Activated T-cell treated with anti-CD3 and anti-CD28 coated beads, Interleukin-2, amount 50 U/mL, for 72 hours (primary cell): ENCODE measurements around the gene MAP1A. TPM values are rescaled to one million over a fixed set of nuclear protein-coding genes. Genes with fewer than 3 reads are reported as not detected.

Source experiments
- ATAC-seq, 2 donors: fragments of 150-1000 bp; cut with Tn5 transposase; replicated peaks in 1 of 2; 2 replicates each; pipeline ENCODE4 v1.10.0; 2021; ENCODE audit warnings: moderate library complexity in 2 of 2, mild to moderate bottlenecking in 1 of 2
- DNase-seq, 2 donors: peaks; one replicate each; pipeline ENCODE4 v3.0.0; 2021 to 2022; ENCODE audit warnings: mixed read lengths in 1 of 2
- H3K27ac Mint-ChIP-seq: one replicate; pipeline ENCODE4 v1.8.0; 2022; ENCODE audit warnings: mild to moderate bottlenecking, moderate library complexity, mixed read lengths
- H3K27me3 Mint-ChIP-seq: one replicate; pipeline ENCODE4 v1.8.0; 2022; ENCODE audit warnings: low read depth, mixed read lengths
- H3K36me3 Mint-ChIP-seq, 2 donors: one replicate each; pipeline ENCODE4 v1.8.0; 2022; ENCODE audit warnings: mixed read lengths in 2 of 2, mild to moderate bottlenecking in 1 of 2; ENCODE audit not compliant: insufficient read depth in 2 of 2
- H3K4me1 Mint-ChIP-seq: one replicate; pipeline ENCODE4 v1.8.0; 2022; ENCODE audit warnings: low read depth, mixed read lengths
- H3K4me3 Mint-ChIP-seq, 2 donors: one replicate each; pipeline ENCODE4 v1.8.0; 2022; ENCODE audit warnings: mild to moderate bottlenecking in 2 of 2, mixed read lengths in 2 of 2, moderate library complexity in 2 of 2
- H3K9me3 Mint-ChIP-seq, 2 donors: one replicate each; pipeline ENCODE4 v1.8.0; 2022; ENCODE audit warnings: mixed read lengths in 2 of 2
- total RNA-seq, 2 donors: library from RNA; stranded (reverse); gene quantifications; one replicate each; pipeline ENCODE4 v1.2.3, GENCODE V29; 2022

The MAP1A gene
- total RNA-seq, 2 donors from 2014 or later = 0.82 to 1.8 TPM

- DNase-seq = no peak
- Mint-ChIP-seq H3K9me3 (no peaks in the 10 kb centered on the region), H3K27me3 (no peaks in the 10 kb centered on the region), H3K4me3 (peak overlapping the region; percentile 87 to 90), H3K4me1 (peaks cover 27% of the 10 kb centered on the region), H3K27ac (peak overlapping the region; percentile 89), H3K36me3 (peaks cover 3 to 5% of the 10 kb centered on the region in 2 donors)
- no peak for ATAC-seq
Measured at GRCh38 chr15:43493703-43494472, 23.5 kb upstream of the MAP1A start.

- no peak for ATAC-seq
- Mint-ChIP-seq H3K9me3 (no peaks in the 10 kb centered on the region), H3K27me3 (no peaks in the 10 kb centered on the region), H3K4me1 (peaks cover 7% of the 10 kb centered on the region), H3K27ac (no peak overlapping the region), H3K36me3 (no peaks in the 10 kb centered on the region), H3K4me3 (no peak overlapping the region)
- DNase-seq = no peak
Measured at GRCh38 chr15:43498990-43499389, 18.4 kb upstream of the MAP1A start.

DNA sequence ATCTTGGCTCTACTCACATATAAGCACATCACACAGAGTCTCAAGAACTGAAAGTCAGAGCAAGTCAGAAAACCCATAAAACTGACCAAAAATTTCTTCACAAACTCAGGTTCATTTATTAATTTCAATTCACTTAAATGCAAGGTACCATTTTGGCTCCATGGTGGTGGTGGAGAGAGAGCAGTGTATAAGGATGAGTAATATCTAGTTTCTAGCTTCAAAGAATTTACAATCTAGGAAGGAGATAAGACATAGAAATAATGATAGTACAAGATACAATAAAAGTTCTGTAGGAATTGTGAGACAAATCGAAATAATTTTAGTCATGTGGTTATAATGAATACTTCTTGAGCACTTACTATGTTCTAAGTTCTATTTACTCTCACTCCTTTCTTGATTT lies 17.8 kb upstream of the MAP1A start:
- DNase-seq (no peak), ATAC-seq (peak in 1 of 2 donors; percentile 56)
- Mint-ChIP-seq H3K4me1 (peaks cover under 1% of the 10 kb centered on the region), H3K27ac (peak overlapping the region; percentile 41), H3K4me3 (no peak overlapping the region), H3K9me3 (no peaks in the 10 kb centered on the region), H3K27me3 (no peaks in the 10 kb centered on the region), H3K36me3 (no peaks in the 10 kb centered on the region)

GRCh38 chr15:43505738-43506137 lies 11.7 kb upstream of the MAP1A start:
- no peak for ATAC-seq

GRCh38 chr15:43508421-43508820 lies 9.0 kb upstream of the MAP1A start:
- H3K4me3 Mint-ChIP-seq = no peak overlapping the region
- H3K27me3 Mint-ChIP-seq = peaks cover 15% of the 10 kb centered on the region
- H3K36me3 Mint-ChIP-seq = no peaks in the 10 kb centered on the region
- no peaks in the 10 kb centered on the region for H3K9me3 Mint-ChIP-seq
- DNase-seq = no peak
- ATAC-seq = no peak
- H3K4me1 Mint-ChIP-seq = peaks cover 15% of the 10 kb centered on the region
- no peak overlapping the region for H3K27ac Mint-ChIP-seq

More at GRCh38 chr15:43505738-43506137, 11.7 kb upstream of the MAP1A start:
- no peaks in the 10 kb centered on the region for H3K9me3 Mint-ChIP-seq
- peaks cover 5% of the 10 kb centered on the region for H3K4me1 Mint-ChIP-seq
- no peak overlapping the region for H3K27ac Mint-ChIP-seq
- no peak for DNase-seq
- no peaks in the 10 kb centered on the region for H3K27me3 Mint-ChIP-seq
- H3K4me3 Mint-ChIP-seq = no peak overlapping the region
- no peaks in the 10 kb centered on the region for H3K36me3 Mint-ChIP-seq

DNA sequence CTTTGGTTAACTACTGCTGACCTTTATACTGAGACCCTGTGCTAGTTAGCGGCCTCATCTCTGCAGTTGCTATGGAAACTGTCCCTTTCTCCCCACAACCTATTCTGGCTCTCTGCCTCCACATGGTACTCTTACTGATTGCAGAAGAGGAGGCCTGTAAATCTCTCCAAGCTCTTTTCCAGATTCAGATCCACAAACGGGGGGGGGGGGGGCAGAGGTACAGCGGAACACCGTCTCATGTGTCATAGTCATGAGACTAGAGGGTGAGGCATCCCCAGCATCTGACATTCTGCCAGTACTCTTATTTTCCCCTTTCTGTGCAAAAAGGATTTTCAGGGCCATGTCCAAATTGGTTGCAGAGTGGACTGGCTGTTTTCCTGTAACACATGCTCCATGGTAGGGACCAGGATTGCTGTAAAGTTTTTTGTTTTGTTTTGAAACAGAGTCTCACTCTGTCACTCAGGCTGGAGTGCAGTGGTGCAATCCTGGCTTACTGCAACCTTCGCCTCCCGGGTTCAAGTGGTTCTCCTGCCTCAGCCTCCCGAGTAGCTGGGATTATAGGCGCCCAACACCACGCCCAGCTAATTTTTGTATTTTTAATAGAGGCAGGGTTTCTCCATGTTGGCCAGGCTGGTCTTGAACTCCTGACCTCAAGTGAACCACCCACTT lies 8.3 kb upstream of the MAP1A start:
- Mint-ChIP-seq H3K36me3 (no peaks in the 10 kb centered on the region), H3K9me3 (no peaks in the 10 kb centered on the region), H3K27me3 (peaks cover 15% of the 10 kb centered on the region), H3K4me3 (peak overlapping the region; percentile 78 to 83), H3K27ac (no peak overlapping the region), H3K4me1 (peaks cover 22% of the 10 kb centered on the region)
- no peak for ATAC-seq
- DNase-seq = no peak

DNA sequence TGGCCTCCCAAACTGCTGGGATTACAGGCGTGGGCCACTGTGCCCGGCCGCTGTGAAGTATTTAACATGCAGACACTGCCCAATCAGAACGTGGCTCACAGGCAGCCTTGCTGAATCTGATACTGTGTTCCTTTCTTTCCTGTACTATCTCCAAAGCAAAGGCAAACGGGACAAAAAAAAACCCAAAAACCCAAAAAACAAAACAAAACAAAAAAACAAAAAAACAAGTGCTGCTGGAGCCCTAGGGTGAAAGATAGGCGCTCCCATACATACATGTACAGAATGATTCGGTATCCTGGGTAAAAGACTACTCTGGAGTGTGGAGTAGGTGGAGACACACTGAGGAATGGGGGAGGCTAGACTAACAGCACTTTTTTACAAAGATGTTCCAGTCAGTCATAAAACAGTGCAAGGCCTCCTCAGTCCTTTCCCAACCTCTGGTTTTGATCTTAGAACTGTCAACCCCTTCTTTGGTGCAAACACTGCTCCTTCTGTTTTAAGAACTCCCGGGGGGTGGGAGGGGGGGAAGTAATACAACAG lies 7.7 kb upstream of the MAP1A start:
- no peak for DNase-seq
- H3K9me3 Mint-ChIP-seq = no peaks in the 10 kb centered on the region
- peak overlapping the region; percentile 82 for H3K27ac Mint-ChIP-seq
- H3K27me3 Mint-ChIP-seq = peaks cover 15% of the 10 kb centered on the region
- H3K4me1 Mint-ChIP-seq = peaks cover 28% of the 10 kb centered on the region
- no peaks in the 10 kb centered on the region for H3K36me3 Mint-ChIP-seq
- no peak for ATAC-seq
- peak overlapping the region; percentile 83 to 87 for H3K4me3 Mint-ChIP-seq

DNA sequence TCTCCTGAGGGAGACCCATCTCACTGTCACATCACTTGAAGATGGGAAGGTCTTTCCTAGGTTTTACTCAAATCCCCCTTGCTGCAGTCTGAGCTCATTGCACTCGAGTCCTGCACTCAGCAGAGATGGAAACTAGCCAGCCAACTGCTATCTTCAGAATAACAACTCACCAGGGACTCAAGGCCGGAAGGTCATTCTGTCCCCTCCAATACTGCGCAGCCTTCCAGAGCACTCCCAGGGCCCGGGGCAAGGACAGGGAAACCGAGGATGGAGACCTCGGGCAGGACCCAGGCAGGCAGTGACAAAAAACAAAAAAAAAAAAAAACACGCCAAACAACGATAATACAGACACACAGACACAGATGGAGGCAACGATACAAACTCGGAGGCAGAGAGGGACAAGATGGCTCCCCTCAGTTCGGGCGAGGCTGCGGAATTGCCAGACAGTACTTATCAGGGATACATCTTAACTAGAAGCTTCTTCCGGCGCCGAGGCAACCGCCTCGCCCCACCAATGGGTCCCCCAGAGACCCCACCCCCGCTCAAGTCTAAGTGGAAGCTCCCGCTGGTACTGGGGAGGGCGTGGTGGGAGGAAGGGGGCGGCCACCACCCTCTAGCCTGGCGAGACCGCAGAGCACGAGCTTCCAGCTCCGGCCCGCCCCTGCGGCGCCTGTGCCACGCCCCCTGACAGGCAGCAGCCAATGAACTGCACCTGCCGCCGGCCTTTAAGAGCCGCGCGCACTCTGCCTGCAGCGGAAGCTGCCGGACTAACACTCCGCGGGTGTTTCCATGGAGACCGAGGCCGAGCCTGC lies 7.0 kb upstream of the MAP1A start:
- Mint-ChIP-seq H3K4me3 (peak overlapping the region; percentile 83 to 87), H3K4me1 (peaks cover 28% of the 10 kb centered on the region), H3K9me3 (no peaks in the 10 kb centered on the region), H3K27ac (peak overlapping the region; percentile 58), H3K27me3 (peaks cover 15% of the 10 kb centered on the region), H3K36me3 (no peaks in the 10 kb centered on the region)
- DNase-seq (peak; percentile 97 to 98), ATAC-seq (peak; percentile 94 to 95)

GRCh38 chr15:43511012-43511885 lies 6.2 kb upstream of the MAP1A start:
- peaks cover 33% of the 10 kb centered on the region for H3K4me1 Mint-ChIP-seq

DNA sequence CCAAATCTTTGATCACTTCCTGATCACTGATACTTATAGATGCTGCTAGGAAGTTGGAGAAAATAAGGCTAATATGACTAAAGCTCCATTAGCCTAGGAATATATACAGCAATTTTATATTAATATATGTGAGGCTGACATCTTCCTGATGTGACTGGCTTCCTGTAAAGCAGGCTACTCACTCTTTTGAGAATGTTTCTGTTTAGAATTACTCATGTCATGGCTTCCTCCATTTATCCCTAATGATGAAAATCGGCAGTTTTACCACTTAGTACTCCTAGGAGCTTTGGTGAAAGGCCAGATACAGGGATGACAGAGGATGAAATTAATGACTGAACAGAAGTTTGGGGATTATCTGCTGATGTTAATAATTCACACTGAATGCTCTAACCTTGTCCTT lies 3.9 kb upstream of the MAP1A start:
- no peak for DNase-seq
- peaks cover 56% of the 10 kb centered on the region for H3K4me1 Mint-ChIP-seq
- peak overlapping the region in 1 of 2 donors; percentile 57 for H3K4me3 Mint-ChIP-seq
- peaks cover 42% of the 10 kb centered on the region for H3K27me3 Mint-ChIP-seq
- no peaks in the 10 kb centered on the region for H3K36me3 Mint-ChIP-seq
- ATAC-seq = no peak
- H3K9me3 Mint-ChIP-seq = no peaks in the 10 kb centered on the region
- peak overlapping the region; percentile 83 for H3K27ac Mint-ChIP-seq

More at GRCh38 chr15:43511012-43511885, 6.2 kb upstream of the MAP1A start:
- peak; percentile 28 to 33 for DNase-seq
- ATAC-seq = no peak
- Mint-ChIP-seq H3K4me3 (peak overlapping the region; percentile 83 to 87), H3K27me3 (peaks cover 19% of the 10 kb centered on the region), H3K9me3 (no peaks in the 10 kb centered on the region), H3K36me3 (no peaks in the 10 kb centered on the region), H3K27ac (peak overlapping the region; percentile 61)

- Mint-ChIP-seq H3K4me3 (peak overlapping the region in 1 of 2 donors; percentile 57), H3K4me1 (peaks cover 63% of the 10 kb centered on the region), H3K9me3 (no peaks in the 10 kb centered on the region), H3K36me3 (no peaks in the 10 kb centered on the region), H3K27me3 (peaks cover 50% of the 10 kb centered on the region), H3K27ac (peak overlapping the region; percentile 83)
- ATAC-seq (no peak), DNase-seq (peak; percentile 17 to 23)
Measured at GRCh38 chr15:43514241-43515057, 3.0 kb upstream of the MAP1A start.
